OCI-LY1 (cell line): ENCODE data around the gene PDYN.

Experiments used
- CTCF ChIP-seq: fragments of 200-600 bp; sonication (generic), shearing (Covaris generic); IDR thresholded peaks from 2 replicates; pipeline ENCODE4 v1.5.1; 2017; ENCODE audit warnings: mild to moderate bottlenecking, antibody characterized with exemption, low read length, moderate library complexity, mixed read lengths
- EZH2 ChIP-seq: fragments of 200-600 bp; sonication (generic), shearing (Covaris generic); IDR thresholded peaks from 2 replicates; pipeline ENCODE4 v1.8.0; 2017; ENCODE audit warnings: borderline replicate concordance, mixed run types, mild to moderate bottlenecking, antibody characterized with exemption, low read length, moderate library complexity, mixed read lengths

DNA sequence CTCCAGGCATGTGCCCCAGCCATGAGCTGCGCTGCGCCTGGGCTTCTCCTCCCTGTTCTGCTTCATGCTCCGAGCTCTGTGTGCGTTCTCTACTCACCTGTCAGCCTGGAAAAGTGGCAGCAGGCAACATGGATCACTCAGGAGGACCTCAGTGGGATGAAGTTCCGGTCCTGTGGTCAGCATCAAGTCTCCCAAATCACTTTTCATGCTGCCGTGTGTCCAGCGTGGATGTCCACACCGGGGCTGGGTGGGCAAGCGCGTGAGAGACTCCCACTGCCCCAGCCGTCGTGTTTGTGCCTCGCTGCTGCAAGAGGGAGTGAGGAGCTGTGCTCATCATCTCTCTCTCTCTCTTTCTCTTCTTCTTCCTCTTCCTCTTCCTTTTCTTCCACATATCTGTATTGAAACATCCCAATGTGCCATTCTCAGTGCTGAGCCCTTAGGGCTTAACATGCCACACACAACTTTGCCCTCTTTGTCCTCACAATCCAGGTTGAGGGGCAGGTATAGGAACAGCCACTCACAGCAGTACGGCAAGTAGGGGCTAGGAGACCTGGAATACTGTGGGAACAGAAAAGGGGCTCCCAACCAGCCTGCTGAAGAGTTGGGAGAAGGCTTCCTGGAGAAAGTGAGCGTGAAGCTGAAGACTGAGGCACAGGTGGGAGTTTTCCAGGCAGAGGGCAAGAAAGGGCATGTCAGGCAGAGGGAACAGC lies 3.8 kb upstream of the PDYN start:
- TF ChIP-seq CTCF (no peak), EZH2 (no peak)
